ENCODE results near the gene PPP1R12B. TPM values are rescaled to one million over a fixed set of nuclear protein-coding genes. Genes with fewer than 3 reads are reported as not detected.
A peak's percentile ranks its signal among the peaks of the same experiment; 100 is the strongest.

PPP1R12B gene, protein sequence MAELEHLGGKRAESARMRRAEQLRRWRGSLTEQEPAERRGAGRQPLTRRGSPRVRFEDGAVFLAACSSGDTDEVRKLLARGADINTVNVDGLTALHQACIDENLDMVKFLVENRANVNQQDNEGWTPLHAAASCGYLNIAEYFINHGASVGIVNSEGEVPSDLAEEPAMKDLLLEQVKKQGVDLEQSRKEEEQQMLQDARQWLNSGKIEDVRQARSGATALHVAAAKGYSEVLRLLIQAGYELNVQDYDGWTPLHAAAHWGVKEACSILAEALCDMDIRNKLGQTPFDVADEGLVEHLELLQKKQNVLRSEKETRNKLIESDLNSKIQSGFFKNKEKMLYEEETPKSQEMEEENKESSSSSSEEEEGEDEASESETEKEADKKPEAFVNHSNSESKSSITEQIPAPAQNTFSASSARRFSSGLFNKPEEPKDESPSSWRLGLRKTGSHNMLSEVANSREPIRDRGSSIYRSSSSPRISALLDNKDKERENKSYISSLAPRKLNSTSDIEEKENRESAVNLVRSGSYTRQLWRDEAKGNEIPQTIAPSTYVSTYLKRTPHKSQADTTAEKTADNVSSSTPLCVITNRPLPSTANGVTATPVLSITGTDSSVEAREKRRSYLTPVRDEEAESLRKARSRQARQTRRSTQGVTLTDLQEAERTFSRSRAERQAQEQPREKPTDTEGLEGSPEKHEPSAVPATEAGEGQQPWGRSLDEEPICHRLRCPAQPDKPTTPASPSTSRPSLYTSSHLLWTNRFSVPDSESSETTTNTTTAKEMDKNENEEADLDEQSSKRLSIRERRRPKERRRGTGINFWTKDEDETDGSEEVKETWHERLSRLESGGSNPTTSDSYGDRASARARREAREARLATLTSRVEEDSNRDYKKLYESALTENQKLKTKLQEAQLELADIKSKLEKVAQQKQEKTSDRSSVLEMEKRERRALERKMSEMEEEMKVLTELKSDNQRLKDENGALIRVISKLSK
- polyA plus RNA-seq (ENCODE audit: insufficient read length in 3 of 3) = 10 to 100 TPM; 13.3 to 23.1 (median 20.4) TPM
- long read RNA-seq, donor 1, partial matches to known transcripts = 53 of 53 reads
- long read RNA-seq, donor 1, other reads (novel, unspliced or antisense) = 0 of 53 reads
- long read RNA-seq, donor 2 = 0 reads
- long read RNA-seq, donor 3, partial matches to known transcripts = 34 of 35 reads
- long read RNA-seq, donor 3, other reads (novel, unspliced or antisense) = 0 of 35 reads
- long read RNA-seq, donor 4, partial matches to known transcripts = 53 of 54 reads
- long read RNA-seq, donor 4, other reads (novel, unspliced or antisense) = 0 of 54 reads
- long read RNA-seq, donor 5, partial matches to known transcripts = 37 of 37 reads
- long read RNA-seq, donor 5, other reads (novel, unspliced or antisense) = 0 of 37 reads
- long read RNA-seq, donor 6, partial matches to known transcripts = 0 of 1 reads
- long read RNA-seq, donor 6, other reads (novel, unspliced or antisense) = 0 of 1 reads
- long read RNA-seq, donor 7, partial matches to known transcripts = 5 of 8 reads
- long read RNA-seq, donor 7, other reads (novel, unspliced or antisense) = 0 of 8 reads
- long read RNA-seq, donor 8, partial matches to known transcripts = 0 of 2 reads
- long read RNA-seq, donor 8, other reads (novel, unspliced or antisense) = 0 of 2 reads
- long read RNA-seq, donor 9, partial matches to known transcripts = 0 of 2 reads
- long read RNA-seq, donor 9, other reads (novel, unspliced or antisense) = 0 of 2 reads
- long read RNA-seq, donor 10, partial matches to known transcripts = 0 of 2 reads
- long read RNA-seq, donor 10, other reads (novel, unspliced or antisense) = 0 of 2 reads
- long read RNA-seq, donor 11, partial matches to known transcripts = 0 of 2 reads
- long read RNA-seq, donor 11, other reads (novel, unspliced or antisense) = 0 of 2 reads
- long read RNA-seq, donor 12, partial matches to known transcripts = 0 of 1 reads
- long read RNA-seq, donor 12, other reads (novel, unspliced or antisense) = 0 of 1 reads
- long read RNA-seq, donor 13 = 0 reads
- long read RNA-seq, donor 14 = 0 reads
- long read RNA-seq, donor 15, partial matches to known transcripts = 0 of 5 reads
- long read RNA-seq, donor 15, other reads (novel, unspliced or antisense) = 0 of 5 reads
- long read RNA-seq, donor 16, partial matches to known transcripts = 29 of 29 reads
- long read RNA-seq, donor 16, other reads (novel, unspliced or antisense) = 0 of 29 reads

DNA sequence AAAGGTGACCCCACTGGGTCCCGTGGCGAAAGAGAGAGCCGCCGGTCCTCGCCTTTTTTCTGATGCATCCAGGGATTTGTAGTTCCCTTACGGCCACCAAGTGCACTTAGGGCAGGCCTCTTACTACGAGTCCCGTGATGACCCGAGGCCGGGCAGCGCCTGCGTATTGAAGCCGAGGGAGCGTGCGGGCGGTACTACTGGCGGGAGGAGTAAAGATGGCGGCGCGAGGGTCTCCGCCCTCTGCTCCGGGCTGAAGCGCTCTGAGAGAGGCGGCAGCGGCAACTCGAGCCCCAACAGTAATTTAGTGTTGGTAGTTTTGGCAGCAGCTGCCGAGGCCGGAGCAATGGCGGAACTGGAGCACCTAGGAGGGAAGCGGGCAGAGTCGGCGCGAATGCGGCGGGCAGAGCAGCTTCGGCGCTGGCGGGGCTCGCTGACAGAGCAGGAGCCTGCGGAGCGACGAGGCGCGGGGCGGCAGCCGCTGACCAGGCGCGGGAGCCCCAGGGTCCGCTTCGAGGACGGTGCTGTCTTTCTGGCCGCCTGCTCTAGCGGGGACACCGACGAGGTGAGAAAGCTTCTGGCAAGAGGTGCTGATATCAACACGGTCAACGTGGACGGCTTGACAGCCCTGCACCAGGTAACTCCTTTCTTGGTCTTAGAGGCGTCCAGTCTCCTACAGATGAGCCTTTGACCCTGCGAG, at the start of gene PPP1R12B:
PPP1R12B (plus strand) TSS at position 191 of the 697 bp plus-strand sequence; CDS start at position 344, 153 bp downstream.
- peak; percentile 99 for DNase-seq

DNA sequence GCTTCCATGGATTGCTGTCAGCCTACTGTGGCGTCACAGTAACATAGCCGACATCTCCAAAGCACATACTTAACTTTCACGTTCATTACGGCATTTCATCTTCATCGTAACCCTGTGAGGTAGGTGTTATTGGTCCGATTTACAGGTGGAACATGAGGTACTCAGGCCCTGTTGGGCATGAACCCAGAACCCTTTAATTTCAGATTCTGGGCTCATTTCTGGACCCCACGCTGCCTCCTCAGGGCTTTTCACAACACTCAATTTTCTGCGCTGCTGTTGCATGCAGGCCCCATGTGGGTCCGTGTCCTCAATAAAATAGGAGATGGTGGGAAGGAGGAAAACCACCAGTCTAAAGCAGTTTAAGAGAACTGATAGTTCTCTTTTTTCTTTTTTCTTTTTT, 46.3 kb upstream of the PPP1R12B start:
- DNase-seq = no peak

- no peak for DNase-seq
These were observed 44.1 kb upstream of the PPP1R12B start for GRCh38 chr1:202304375-202304774.

GRCh38 chr1:202305168-202305567, 43.3 kb upstream of the PPP1R12B start:
- DNase-seq = no peak

DNA sequence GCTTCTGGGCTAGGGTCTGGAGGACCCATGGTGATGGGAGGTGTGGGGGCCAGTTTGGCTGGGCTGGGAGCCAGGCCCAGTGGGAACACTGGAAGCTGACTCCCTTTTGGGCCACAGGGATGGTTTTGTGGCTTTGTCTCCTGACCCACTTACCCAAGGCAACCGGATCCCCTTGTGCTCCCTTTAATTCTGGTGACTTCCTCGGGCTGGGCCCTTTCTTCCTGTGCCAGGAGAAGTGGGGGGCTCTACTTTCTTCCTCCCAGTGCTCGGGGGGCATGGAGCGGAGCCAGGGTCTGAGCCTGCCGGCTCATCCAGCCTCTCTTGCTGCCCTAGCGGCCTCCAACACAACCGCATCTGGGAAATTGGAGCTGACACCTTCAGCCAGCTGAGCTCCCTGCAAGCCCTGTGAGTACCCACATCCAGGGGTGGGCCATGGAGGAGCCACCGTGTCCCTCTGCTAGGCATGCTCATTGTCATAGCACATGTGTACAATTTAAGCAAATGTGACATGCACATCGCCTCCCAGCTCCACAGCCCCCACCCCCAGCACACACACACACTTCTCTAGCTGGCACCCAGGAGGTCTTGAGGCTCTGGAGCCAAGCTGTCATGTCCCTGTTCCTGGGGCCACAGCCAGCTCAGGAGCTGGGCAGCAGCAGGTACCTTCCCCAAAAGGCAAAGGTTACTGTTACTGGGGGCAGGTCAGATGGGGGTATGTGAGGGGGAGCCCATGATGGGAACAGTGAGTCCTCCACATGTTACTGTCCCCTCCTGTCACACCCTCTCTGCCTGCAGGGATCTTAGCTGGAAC, 41.8 kb upstream of the PPP1R12B start:
- no peak for DNase-seq

- DNase-seq = no peak
These were observed 38.3 kb upstream of the PPP1R12B start for GRCh38 chr1:202310071-202310725.

GRCh38 chr1:202310746-202311145, 37.8 kb upstream of the PPP1R12B start:
- DNase-seq = no peak

DNA sequence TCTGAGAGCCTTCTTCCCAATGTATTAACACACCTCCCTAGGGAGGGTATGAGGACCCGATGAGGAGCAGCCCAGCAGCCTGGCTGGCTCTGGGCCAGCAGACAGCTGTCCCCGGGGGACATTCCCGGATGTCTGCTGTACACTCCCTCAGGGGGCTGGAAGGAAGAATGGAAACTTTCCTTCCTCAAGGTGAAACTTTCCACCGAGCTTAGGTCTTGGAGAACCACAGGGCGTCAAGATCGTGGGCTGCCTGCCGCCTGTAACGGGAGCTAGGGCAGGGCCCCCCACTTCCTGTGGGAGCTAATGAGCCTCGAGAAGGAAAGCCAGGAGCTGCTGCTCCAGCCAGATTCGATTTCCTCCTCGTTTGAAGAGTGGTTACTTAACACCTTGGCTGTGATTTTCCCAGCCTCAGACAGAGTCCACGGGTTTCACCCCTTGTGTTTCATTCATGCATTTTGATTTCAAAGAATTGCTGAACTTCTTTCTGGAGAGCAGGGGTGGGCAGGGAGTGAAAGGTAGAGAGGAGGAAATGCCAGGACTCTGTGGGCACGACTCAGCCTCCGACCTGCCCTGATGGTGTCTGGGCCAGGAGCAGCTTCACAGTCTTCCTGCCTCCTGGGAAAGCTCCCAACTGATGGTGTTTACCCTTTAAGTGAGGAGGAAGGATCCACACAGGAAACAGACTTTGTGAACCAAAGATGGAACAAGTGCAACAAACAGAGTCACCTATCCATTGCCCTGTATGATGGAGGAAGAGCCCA, 36.4 kb upstream of the PPP1R12B start:
- peak; percentile 29 for DNase-seq

- DNase-seq = peak; percentile 79
These were observed 32.8 kb upstream of the PPP1R12B start for GRCh38 chr1:202315576-202316168.

GRCh38 chr1:202316186-202316585, 32.3 kb upstream of the PPP1R12B start:
- DNase-seq = no peak

DNA sequence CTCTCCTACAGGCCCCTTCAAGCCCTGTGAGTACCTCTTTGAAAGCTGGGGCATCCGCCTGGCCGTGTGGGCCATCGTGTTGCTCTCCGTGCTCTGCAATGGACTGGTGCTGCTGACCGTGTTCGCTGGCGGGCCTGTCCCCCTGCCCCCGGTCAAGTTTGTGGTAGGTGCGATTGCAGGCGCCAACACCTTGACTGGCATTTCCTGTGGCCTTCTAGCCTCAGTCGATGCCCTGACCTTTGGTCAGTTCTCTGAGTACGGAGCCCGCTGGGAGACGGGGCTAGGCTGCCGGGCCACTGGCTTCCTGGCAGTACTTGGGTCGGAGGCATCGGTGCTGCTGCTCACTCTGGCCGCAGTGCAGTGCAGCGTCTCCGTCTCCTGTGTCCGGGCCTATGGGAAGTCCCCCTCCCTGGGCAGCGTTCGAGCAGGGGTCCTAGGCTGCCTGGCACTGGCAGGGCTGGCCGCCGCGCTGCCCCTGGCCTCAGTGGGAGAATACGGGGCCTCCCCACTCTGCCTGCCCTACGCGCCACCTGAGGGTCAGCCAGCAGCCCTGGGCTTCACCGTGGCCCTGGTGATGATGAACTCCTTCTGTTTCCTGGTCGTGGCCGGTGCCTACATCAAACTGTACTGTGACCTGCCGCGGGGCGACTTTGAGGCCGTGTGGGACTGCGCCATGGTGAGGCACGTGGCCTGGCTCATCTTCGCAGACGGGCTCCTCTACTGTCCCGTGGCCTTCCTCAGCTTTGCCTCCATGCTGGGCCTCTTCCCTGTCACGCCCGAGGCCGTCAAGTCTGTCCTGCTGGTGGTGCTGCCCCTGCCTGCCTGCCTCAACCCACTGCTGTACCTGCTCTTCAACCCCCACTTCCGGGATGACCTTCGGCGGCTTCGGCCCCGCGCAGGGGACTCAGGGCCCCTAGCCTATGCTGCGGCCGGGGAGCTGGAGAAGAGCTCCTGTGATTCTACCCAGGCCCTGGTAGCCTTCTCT, 30.3 kb upstream of the PPP1R12B start:
- no peak for DNase-seq

DNA sequence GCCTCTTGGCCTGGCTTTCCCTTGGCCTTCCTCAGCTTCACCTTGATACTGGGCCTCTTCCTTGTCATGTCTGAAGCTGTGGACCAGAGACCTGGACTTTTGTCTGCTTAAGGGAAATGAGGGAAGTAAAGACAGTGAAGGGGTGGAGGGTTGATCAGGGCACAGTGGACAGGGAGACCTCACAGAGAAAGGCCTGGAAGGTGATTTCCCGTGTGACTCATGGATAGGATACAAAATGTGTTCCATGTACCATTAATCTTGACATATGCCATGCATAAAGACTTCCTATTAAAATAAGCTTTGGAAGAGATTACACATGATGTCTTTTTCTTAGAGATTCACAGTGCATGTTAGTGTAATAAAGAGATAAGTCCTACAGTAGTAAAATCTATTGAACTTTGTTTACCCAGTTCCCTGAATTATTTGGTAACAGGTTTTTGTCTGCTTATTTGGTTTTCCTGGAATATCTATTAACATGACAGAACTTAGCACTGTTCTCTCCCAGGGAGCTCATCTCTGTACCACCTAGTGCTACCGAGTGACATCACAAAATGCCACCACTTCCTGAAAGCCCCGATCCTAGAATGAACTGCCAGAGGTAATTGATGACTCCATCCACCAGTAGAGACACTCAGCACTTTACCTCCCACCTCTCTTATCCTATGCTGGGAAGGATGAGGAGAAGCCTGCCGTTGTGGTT, 29.0 kb upstream of the PPP1R12B start:
- DNase-seq = no peak

DNA sequence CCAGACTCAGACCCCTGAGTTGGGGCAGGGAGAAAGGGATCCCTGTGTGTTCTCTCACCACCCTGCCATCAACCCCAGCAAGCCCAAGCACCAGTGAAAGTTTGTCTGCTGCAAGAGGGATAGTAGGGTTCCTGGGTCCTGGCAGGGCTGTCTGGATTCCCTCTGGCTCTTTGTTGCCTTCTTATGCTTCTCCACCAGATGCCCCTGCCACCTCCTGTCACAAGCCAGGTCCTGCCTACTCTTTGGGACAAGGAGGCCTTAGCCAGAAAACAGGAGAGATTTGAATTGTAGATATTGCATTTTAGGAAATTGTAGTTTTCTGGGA, 28.5 kb upstream of the PPP1R12B start:
- no peak for DNase-seq

DNA sequence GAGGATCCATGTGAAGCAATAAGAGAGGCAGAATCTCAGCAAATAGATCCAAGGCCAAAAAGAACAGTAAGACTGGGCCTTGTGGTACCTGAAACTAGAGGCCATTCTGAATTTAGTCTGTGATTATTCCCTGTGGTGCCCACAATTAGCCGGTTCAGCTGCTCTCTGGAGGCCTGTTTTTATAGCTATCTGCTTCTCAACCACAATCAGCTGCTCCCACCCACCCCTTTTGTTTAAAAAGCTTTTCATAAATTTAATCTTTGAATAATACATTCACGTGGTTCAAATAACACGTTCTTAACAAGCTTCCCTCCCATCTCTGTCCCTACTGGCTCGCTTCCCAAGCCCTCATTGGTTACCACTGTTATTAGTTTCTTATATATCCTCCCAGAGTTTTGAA, 24.8 kb upstream of the PPP1R12B start:
- no peak for DNase-seq

DNA sequence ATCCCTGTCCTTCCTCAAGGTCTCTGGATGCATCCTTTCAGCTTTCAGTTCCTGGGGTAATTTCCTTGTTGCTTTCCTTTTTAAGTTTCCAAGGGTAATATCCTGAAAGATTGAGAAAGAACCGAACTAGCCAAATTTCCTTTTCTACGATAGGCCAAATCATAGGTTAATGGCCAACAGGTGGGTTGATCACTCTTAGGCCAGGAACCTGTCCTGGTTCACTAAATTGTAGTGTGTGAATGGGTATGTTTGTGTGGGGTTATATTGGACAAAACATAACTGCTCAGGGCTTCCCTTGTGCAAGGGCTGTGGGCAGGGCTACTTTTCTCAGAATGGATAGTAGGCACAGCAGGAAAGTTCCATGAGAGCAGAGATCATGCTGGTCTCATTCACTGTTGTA, 23.9 kb upstream of the PPP1R12B start:
- no peak for DNase-seq
